HG03565 (cell line): ENCODE results near the gene INPP5A.
"Not testable (repeated sequence)": the region's sequence is repeated elsewhere in the genome, so short reads cannot be mapped to it uniquely, and the experiment has no call there.

Experiments used
- ATAC-seq: cut with Tn5 transposase; IDR thresholded peaks from one replicate; pipeline ENCODE4 v1.9.1; 2021; ENCODE audit warnings: mild to moderate bottlenecking, moderate library complexity; ENCODE audit not compliant: unreplicated experiment

INPP5A gene

DNA sequence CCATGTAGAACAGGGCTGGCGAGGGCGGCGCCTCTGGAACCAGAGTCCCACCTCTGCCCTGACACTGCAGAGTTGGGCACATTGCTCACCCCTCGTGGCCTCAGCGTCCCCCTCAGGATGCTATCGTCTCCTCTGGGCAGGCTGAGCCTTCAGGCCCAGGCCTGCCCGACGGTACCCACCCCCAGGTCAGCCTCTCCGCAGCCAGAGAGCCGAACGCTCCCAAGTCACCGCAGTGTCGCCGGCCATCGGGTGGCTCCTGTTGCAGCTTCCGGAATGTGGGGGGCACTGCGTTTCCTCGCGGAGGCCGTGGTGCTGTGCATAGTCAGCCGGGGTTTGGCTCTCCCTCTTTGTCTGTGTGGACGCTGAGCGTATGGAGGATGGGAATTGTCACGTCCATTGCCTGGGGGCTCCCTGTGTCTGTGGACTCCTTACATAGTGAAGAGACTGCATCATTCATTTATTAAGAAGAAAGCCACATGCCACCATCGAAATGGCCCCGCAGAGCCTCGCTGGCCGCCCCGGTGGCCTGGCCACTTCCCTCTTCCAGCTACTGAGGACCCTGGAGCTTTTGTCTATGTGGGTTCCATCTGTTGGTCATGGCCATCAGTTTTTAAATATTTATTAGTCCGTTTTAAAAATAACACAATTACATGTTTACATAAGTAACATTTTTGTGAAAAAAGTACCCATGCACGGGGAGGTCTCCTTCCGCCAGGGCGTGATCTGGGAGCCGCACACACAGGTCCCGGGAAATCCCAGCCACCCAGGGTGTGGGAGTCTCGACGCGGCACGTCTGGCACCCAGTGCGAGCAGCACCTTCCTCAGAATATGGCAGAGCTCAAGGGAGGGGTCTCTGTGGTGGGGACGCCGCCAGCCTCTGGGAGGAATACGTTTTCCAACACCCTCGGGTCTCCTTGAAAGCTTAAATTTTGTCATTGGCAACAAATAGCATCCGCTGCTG is 232.8 kb downstream of the INPP5A start:
- ATAC-seq = no peak

- ATAC-seq = not testable (repeated sequence)
These were observed 235.2 kb downstream of the INPP5A start for GRCh38 chr10:132772816-132773215.

DNA sequence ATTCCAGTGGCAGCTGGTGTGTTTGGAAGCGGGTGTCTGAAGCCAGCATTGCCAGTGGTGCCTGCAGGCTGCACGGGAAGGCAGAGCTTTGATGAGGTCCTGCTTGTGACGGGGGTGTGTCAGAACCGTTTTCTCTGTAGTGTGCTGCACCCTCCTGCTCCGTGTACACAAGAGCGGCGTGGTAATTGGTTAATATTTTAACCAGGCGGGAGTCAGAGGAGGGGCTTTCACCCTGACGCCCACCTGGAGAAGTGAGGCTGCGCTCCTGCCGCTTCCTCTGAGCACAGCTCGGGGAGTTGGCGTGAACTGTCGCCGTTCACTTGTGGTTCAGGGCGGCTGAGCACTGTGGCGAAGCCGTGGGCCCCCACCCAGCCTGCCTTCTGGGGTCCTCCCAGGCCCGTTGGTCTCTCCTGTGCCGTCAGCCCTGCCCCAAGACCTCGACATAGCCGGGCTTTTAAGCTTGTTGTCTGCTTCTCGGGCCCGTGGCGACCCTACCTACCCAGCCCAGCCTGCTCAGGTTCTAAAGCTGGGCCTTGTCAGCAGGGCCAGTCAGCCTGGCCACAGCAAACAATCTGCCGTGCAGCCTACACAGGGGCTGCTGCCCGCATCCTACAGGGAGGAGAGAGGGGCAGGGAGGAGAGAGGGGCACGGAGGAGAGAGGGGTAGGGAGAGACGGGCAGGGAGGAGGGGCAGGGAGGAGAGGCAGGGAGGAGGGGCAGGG is 236.8 kb downstream of the INPP5A start:
- no peak for ATAC-seq

GRCh38 chr10:132774902-132775863 is 237.6 kb downstream of the INPP5A start:
- no peak for ATAC-seq

DNA sequence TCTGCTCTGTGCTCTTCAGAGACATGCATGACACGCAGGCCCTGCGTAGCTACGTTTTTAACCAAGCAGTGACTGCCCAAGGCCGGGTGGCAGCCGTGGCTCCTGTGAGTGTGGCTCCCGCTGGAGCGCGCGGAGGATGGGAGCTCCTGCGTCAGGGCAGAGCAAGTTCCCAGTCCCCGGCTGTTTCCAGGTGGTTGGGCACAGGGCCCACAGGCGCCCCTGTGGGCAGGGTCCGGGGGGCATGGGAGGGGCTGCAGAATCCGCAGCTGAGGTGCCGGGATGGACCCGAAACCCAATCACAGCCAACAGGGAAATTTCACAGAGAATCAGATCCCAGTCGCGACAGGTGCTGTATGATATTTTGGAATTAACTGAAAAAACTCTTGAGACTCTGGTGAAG is 238.6 kb downstream of the INPP5A start:
- ATAC-seq = no peak

DNA sequence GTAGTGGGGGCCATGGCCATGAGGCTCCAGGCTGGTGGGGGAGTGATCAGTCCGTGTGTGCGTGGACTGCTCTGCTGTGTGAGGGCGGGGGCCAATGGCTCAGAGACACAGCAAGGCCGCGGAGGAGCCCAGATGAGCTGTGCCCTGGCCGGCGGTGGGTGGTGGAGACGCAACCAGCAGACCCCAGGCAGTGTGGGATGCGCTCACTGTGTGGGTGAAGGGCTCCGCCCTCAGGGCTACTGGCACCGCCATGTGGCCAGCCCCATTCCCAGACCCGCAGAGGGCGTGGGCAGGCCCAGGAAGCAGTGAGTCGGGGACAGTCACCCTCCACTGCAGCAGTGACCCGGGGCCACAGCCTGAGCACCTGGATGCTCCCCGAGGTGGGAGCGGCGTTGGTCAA is 239.2 kb downstream of the INPP5A start:
- no peak for ATAC-seq

DNA sequence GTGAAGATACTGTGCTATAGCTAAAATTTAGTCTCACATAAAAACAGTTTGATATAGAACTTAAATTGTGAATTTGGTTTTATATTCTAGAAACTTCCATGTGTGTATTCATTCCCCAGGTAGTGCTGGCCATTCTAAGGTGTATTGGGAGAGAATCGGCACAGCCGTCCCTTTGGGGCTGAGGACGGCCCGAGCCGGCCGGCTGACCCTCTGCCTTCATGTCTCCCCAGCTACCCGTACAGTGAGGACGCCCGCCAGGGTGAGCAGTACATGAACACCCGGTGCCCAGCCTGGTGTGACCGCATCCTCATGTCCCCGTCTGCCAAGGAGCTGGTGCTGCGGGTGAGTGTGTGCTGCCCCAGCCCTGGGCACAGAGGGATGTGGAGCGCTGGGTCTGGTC is 239.9 kb downstream of the INPP5A start:
- ATAC-seq = no peak

- no peak for ATAC-seq
These were observed 242.1 kb downstream of the INPP5A start for GRCh38 chr10:132779549-132780294.

- ATAC-seq = no peak
These were observed 242.8 kb downstream of the INPP5A start for GRCh38 chr10:132780356-132780755.

DNA sequence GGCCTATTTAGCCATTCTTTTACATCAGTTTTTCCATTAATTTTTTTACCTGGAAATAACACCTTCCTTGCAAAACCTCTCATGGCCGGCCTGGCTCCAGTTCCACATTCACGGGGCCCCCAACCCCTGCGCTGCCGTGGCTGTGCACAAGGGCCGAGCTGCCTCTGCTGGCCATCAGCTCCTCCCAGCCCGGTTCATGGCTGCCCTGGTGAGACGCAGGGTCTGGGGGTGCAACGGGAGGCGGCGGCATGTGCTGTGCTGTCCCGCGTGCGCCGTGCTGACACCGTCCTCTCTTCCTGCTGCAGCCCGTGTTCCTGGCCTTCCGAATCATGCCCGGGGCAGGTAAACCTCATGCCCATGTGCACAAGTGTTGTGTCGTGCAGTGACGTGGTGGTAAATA is 244.0 kb downstream of the INPP5A start:
- ATAC-seq = no peak

DNA sequence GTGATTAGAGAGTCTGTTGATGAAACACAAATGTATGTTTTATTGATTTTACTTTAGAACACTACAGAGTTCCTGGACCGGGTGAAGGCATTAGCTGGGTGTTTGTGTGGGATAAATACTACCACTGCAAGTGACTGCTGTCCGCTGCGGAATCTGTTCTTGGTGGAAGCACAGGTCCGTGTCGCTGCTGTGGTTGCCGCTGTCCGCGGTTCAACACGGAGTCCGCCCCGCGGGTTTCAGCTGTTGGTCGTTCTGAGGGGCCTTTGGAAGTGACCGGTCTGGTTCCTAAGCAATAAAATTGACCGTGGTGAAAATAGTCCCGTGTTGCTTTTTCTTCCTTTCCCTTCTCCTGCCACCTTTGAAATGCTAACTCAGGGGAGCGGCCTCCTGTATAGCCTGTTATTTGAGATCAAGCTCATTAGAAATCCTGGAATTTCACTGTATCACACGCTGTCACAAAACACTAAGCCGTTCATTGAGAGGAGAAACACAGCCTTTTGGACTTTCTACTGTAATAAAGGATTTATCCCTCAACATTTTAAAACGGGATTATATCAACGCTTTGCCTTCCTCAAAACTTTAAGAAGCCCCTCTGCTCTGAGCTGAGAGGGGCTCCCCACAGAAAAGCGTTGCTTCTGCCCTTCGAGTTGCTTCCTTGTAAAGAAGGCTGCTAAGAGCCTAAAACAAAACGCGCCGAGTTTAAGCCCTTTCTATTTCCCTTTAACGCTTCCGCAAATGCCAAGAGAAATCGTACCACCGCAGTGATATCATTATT is 245.8 kb downstream of the INPP5A start:
- ATAC-seq = no peak

GRCh38 chr10:132783940-132784865 is 246.6 kb downstream of the INPP5A start:
- no peak for ATAC-seq

GRCh38 chr10:132784866-132785722 is 247.5 kb downstream of the INPP5A start:
- ATAC-seq = no peak

- ATAC-seq = no peak
These were observed 248.3 kb downstream of the INPP5A start, which contains the start of gene NKX6-2 for GRCh38 chr10:132785723-132786475. NKX6-2 (minus strand) TSS chr10:132786147; CDS start chr10:132785948, 199 bp downstream.

GRCh38 chr10:132786476-132786883 is 248.9 kb downstream of the INPP5A start:
- ATAC-seq = no peak

DNA sequence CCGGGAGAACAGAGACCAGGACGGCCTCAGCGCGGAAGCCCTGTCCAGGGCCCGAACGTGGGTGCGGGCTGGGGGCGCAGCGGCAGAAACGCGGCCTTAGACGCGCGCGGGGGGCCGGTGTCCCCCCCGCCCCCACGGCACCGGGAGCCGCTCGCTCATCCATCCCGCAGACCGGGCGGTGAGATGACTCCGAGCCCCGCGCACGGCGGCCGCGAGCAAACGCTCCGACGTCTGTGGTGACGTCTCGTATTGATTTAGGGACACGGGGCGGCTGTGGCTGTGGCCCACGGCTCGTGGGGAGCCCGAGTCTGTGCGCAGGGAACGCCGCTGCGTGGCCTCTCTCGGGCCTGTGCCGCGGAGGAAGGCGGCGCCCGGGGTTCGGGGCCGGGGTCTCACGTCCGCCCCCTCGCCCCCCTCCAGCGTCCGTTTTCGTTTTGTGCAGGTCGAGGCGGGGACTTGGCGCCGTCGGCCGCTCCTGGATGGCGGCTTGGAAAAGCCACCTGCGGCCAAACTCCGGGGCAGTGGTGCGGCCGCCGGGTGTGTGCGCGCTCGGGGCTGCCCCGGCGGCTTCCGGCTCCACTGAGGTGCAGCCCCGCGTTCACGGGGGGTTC is 249.4 kb downstream of the INPP5A start:
- no peak for ATAC-seq
